ENCODE results near the gene S100A8.

Gene S100A8

GRCh38 chr1:153345187-153346076 is 45.4 kb downstream of the S100A8 start:
- peak; percentile 32 for DNase-seq

DNA sequence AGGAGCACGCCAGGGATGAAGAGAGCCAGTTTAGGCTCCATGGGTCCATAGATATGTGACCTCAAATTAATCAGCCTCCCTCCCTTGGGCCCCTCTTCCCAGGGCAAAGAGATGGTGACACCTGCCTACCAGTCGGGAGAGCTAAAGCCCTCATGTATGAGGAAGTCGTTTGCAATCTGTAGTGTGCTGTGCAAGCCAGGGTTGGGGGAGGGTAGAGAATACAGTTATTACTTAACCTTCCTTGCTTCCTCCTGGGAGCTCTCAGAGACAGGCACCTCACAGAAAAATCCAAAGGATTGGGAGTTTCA is 46.2 kb downstream of the S100A8 start:
- DNase-seq: peak; percentile 18

GRCh38 chr1:153343811-153344717 is 46.8 kb downstream of the S100A8 start:
- DNase-seq: no peak

DNA sequence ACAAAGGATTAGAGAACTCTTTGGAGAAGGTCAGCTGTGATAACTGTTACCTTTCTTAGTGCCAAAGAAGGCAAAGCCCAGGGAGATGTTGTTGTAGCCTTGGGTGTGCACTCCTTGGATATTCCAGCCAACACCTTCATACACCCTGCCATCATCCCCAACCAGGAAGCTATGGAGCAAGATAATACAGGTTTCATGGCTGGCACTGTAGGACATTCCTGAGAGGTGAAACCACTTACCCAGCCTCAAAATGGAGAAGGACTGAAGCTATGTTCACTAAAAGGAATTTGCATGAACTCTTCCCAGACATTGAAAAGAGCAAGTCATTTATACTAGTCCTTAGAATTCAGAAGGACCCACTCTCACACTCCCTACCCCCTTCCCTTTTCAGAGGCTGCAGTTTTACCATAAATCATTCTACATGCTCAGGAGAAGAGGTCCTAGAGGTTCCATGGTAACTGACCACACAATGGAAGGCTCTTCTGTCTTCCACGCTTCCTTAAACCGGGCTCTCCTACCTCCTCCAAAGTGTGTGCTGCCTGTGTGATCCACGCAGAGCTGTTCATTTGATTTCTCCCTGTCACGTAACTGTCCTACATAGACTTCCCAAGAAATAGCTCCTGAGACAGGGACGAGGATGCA is 47.7 kb downstream of the S100A8 start:
- no peak for DNase-seq

DNA sequence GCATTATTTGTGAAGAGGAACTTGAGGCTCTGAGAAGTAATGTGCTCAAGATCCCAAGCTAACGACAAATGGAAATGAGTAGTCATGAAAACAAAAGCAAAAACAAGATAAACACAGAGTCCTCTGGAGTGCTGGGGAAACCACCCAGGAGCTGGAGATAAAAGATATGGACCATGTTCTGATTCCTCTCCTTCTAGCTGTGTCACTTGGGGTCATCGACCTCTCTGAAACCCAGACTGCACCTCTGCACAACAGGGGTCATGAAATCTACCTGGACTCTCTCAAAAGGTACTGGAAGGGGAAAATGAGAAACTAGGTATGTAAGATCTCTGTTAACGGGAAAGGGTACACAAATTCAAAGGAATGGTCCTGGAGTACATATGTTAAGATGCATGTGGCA is 48.7 kb downstream of the S100A8 start:
- DNase-seq: no peak

- no peak for DNase-seq
These were observed 49.4 kb downstream of the S100A8 start for GRCh38 chr1:153341431-153341934.

- no peak for DNase-seq
These were observed 50.5 kb downstream of the S100A8 start for GRCh38 chr1:153340356-153340755.

Measured in NCI-H69 (cell line).